GM21423 (cell line): ENCODE results near the gene RIMS3.

ENCODE experiments used
- ATAC-seq: cut with Tn5 transposase; IDR thresholded peaks from one replicate; pipeline ENCODE4 v1.9.1; 2021; ENCODE audit warnings: mild to moderate bottlenecking, moderate library complexity; ENCODE audit not compliant: unreplicated experiment

Gene RIMS3

DNA sequence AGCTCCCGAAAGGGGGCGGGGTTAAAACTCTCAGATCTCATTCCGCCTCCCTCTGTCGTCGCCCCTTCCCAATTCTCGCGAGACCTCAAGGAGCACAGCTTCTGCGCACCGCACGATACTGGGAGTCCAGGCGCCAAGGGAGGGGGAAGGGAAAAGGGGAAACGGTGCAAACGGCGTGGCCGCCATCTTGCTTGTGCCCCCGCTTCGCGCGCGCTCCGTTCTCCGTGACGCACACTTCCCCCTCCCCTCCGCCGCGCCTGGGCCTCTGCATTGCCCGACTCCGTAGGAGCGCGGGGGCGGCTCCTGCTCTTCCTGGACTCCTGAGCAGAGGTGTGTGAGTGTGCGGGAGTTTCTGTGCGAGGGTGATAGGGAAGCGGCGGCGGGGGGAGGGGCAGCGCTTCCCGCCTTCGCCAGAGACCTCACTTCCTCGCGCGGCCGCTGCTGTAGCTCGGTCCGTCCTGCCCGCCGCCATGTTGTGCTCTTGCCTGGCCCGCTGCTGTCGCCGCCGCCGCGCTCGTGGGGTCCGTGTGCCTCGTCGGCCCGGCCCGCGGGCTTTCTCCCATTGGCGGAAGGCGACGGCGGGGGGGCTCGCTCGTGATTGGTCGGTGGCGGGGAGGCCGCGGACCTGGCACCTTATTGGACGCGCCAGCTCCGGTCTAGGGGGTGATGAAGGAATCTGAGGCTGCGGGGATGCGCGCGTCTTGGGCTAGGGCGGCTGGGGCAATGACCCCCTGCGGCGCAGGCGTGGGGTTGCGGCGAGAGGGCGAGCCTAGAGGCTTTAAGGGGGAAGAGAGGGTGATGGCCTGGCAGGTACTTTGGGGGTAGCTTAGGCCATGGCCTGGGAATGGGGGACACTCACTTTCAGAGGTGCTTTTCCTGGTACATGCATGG lies 26.3 kb upstream of the RIMS3 start, which contains the start of gene NFYC:
TSS of gene NFYC (plus strand) at position 167 of the 891 bp plus-strand sequence. CDS start 47,140 bp downstream, outside the sequence.
- ATAC-seq = peak; percentile 70

GRCh38 chr1:40690771-40691537 lies 25.5 kb upstream of the RIMS3 start:
- no peak for ATAC-seq

DNA sequence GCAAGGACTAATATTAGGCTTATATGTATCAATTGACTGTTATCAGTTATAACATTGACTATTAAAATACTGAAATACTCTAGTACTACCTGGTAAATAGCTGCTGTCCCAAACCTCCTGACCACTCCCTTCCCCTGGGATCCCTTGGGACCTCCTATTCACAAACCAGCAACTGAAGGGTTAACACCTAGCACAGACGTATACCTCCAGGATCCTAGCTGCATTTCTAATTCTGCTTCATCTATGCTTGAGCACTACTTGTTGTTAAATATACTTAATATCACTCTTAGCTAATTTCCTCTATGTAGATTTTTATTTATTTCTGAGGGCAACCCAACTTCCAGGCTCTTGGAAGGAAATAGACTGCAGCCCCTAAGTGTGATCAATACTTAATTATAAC lies 24.3 kb upstream of the RIMS3 start:
- ATAC-seq = no peak

- no peak for ATAC-seq
Measured at GRCh38 chr1:40687661-40688060, 22.2 kb upstream of the RIMS3 start.

GRCh38 chr1:40687059-40687458 lies 21.6 kb upstream of the RIMS3 start:
- no peak for ATAC-seq

DNA sequence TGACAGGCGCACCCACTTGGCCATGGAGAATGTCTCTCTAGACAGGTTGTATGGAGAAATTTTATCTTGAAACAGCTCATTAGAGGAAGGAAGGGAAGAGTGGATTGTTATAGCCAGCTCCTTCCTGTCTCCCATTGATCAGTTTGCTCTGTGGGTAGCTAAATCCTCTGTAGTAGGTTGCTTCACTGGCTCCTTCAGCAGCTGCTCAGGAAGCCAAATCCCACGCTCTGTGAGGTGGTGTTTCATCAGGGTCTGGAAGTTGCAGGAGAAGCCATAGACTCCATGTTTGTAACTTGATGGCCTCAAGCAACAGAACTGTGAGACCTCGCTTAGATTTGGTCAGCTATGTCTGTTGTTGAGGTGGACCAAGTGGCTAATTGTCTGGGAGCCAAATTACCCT lies 19.2 kb upstream of the RIMS3 start:
- no peak for ATAC-seq

DNA sequence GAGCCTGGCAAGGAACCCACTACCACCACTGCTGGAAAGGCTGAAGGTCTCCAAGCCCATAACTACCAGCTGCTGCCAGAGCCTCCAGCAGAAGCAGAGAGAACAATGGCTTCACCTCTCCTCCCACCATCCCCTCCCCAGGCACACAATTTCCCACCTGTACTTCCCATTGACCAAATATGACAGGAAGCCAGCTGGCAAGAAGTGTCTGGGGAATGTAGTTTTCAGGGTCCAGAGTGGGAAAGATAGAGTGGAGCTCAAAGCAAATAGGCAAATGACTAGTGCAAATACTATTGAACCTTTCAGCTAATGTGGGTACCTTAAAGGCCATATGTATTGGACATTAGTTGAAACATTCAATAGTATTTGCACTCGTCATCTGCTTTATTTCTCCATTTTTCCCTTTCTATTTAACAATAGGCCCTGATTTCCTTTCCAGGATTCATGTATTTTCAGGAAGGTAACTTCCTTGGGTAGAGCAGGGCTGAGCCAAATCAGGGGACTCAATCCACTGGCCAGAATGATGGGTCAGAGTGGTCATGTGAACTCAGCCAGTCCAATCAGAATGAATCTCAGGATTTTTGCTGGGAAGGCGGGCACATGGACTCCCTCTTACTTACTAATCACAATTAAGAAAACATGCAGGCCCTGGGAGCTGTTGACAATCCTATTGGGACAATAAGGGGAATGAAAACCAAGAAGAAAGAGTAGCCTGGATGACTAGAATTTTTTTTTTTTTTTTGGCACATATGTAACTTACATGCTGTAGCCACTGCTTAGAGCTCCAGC lies 13.9 kb upstream of the RIMS3 start:
- no peak for ATAC-seq

DNA sequence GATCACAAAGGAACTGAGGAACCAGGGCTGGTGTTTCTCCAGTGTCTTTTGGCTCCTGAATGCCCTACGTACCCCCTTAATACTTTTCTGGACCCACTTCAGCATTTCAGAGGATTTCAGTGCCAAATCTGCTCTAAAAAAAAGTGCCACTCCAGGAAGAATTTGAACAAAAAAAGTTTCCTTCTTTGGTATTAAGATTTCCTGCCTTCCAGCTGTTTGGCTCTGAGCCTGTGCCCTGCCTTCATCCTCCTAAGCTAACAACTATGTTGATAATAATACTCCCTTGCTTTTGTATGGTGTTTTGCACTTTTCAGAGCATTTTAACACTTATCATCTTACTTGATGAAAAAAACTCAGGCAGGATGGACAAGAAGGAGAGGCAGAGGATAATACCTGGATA lies 11.0 kb upstream of the RIMS3 start:
- no peak for ATAC-seq

GRCh38 chr1:40673452-40673851 lies 8.0 kb upstream of the RIMS3 start:
- no peak for ATAC-seq

DNA sequence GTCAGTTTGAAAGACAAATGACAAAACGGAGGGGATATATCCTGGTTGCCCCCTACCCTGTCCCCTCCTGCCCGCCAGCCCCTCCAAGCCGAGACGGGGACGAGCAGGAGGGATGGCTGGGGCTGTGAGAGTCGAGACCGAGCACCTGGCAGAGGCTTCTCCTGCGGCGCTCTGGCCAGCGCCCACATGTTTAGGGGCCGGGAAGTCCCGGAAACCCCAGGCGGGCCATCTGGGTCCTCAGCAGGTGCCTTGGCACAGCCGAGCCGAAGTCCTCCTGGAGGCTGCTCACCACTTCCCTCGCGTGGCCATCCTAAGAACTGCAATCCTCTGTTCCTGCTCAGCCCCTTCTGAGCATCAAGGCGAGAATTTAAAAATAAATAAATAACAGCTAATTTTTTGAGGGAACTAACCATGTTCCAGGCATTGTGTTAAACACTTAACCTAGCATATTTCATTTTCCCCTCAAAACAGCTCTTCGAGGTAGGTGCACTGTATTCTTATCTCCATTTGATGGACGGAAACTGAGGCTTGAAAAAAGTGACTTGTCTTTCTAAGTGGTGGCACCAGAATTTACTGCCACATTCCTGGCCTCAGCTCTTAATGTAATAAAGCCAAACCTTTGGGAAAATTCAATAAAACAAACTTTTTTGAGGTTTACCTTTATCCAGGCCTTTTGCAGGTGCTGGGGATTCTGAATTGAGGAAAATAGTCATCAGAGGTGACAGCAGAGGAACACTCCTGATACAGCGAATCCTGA lies 3.5 kb upstream of the RIMS3 start:
- peak; percentile 61 for ATAC-seq

GRCh38 chr1:40664791-40665190 lies 691 bp downstream of the RIMS3 start:
- no peak for ATAC-seq

DNA sequence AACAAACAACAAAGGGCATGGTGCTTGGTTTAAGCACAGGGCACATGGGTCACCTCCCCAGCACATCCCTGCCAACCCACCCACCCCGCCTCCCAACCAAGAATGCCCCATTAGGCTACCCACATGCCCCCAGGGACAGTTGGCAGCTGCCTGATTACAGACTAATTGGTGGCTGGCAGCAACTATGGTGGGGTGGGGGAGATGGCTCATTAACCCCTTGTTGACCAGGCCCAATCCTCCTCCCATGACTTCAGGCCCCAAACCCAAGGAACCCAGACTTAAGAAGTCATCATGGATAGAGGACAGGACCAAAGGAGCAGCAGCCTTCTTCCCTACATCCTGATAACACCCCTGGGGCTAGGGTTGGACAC lies 1.3 kb downstream of the RIMS3 start:
- ATAC-seq = no peak

DNA sequence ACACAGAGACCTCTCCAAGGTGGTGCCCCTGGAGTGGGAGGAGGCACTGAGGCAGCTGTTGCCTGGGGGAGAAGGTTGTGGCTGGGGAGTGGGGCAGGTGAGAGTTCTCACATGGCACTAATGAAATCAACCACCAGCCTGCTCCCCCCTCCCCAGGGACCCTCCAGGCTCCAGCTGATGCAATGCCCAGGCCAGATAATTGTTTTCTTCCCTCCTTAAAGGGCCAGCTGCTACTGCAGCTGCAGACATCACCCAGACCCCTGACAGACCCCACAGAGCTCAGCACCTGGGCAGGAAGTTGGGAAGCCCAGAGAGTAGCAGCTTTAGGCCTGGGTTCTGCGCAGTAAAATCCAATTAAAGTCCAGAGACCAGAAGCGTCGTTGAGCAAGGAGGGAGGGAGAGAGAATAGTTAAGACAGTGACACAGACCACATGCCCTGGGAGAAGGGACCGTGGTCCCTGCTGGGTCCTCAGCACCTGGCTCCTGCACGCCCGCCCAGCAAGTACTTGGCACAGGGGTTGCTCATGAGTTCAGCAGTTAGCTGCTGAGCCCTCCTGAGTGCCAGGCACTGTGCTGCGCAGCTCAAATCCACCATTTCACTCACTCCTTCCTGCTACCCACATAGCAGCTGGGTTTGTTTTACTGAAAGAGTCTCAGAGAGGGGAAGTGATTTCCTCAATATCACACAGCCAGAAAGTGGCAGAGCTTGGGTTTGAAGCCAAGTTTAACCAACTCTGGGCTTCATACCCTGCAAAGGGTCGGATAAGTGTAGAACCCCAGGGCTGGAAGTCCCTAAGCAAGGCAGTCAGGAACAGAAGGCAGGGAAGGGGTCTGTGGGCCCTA lies 1.9 kb downstream of the RIMS3 start:
- ATAC-seq = no peak

- no peak for ATAC-seq
Measured at GRCh38 chr1:40662864-40663263, 2.6 kb downstream of the RIMS3 start.

- ATAC-seq = no peak
Measured at GRCh38 chr1:40662151-40662550, 3.3 kb downstream of the RIMS3 start.

- no peak for ATAC-seq
Measured at GRCh38 chr1:40661678-40662077, 3.8 kb downstream of the RIMS3 start.

- no peak for ATAC-seq
Measured at GRCh38 chr1:40659649-40659947, 5.9 kb downstream of the RIMS3 start.

- ATAC-seq = no peak
Measured at GRCh38 chr1:40658751-40659648, 6.5 kb downstream of the RIMS3 start.

- ATAC-seq = no peak
Measured at GRCh38 chr1:40657046-40657445, 8.4 kb downstream of the RIMS3 start.
